Measurements from ENCODE around the gene MFNG. TPM values are rescaled to one million over a fixed set of nuclear protein-coding genes. Genes with fewer than 3 reads are reported as not detected.

Gene MFNG, protein sequence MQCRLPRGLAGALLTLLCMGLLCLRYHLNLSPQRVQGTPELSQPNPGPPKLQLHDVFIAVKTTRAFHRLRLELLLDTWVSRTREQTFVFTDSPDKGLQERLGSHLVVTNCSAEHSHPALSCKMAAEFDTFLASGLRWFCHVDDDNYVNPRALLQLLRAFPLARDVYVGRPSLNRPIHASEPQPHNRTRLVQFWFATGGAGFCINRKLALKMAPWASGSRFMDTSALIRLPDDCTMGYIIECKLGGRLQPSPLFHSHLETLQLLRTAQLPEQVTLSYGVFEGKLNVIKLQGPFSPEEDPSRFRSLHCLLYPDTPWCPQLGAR
- 0.28 and 0.59 TPM in 2 replicates for total RNA-seq

DNA sequence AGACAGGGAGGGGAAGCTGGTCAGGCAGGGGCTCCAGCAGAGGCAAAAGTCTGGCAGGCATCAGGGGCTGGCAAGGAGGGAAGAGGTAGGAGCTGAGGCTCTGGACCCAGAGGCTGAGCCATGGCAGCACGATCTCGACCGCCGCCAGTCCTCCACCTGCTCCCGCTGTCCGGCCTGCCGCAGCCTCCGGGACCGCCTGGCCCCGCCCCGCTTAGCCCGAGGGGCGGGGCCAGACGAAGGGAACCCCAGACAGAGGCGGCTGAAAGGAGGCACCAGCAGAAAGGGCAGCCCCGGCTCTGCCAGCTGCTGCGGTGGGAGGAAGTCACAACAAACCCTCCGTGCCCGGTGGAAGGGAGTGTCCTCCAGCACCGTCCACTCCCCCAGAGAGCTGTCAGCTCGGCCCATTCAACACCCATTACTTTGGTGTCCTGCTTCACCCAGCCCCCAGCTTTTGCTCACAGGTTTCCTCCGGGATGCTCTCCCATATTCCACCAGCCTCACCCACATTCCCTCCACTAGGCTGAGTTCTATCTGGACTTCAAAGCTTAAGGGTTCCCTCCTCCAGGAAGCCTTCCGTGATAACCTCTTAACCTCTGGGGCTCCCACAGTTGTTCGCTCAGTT lies at the start of gene MFNG:
MFNG (minus strand) TSS at position 161 of the 622 bp plus-strand sequence. CDS start 207 bp downstream, outside the sequence.

DNA sequence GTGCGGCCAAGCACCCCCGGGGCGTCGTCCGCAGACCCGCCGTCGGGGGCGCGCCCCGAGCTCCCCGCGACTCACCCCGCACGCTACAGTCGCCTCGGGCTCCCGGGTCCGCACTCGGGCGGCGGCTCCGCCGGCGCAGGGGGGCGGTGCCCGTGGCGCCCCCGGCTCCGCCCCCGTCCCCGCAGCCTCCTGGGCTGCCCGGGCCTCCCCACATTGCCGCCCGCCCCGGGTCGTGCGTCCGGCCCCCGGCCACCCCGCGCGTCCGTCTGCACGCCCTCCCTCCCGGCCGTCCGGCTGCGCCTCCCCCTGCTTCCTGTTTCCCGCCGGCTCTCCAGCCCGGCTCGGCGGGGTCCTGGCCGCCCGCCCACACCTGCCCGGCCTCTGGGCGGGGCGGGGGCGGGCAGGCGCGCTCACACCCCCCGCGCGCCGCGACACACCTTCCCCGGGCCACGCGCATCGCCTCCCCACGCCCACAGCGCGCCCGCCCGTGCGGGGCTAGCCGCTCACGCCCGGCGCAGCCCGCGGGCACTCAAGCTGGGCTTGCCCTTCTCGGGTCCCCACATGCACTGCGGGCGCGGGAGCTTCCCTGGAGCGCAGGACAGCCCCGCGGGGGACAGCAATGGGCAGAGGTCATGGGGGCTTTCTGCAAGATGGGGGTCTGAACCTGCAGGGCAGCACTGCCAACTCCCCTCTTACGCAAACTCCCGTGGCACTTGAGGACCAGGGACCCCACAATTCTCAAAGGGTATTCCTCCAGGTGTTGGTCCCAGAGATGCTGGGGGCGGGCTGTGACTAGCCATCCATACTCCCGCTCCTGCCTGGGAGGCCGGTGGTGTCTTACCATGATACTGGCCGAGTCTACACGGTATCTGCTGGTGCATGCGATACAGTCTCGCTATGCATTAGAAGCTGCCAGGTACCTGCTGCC lies 33.3 kb upstream of the MFNG start, which contains the start of gene CARD10:
CARD10 (minus strand) TSS at position 148 of the 928 bp plus-strand sequence. CDS start 215 bp downstream, outside the sequence.

DNA sequence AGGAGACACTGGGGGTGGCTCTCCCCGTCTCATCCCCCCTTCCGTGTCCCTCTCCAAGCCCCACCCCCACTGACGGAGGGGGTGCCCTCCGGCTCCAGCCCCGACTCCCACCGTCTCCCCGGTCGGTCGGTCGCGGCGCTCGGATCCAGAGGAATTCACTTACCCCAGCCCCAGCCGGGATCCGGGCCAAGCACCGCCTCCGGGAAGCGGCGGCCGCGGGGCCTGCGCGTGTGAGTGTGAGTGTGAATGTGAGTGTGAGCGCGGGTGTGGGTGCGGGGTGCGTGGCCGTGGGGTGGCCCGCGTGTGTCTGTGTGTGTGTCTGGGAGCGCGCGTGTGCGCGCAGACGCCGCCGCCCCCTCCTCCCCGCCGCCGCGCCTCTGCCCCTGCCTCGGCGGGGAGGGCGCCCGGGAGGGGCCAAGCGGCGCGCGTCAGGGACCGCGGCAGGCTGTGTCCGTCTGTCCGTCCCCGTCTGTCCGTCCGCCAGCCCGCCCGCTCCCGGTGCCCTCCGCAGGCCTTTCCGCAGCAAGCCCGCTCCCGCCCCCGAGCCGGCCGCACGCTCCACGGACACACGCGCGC lies 59.0 kb downstream of the MFNG start, which contains the start of gene ELFN2:
ELFN2 (minus strand) TSS at position 345 of the 576 bp plus-strand sequence. CDS start 51,945 bp downstream, outside the sequence.

Other genes with a start within 250 kb of the MFNG start
- gene RAC2, start 242.1 kb downstream of the MFNG start, total RNA-seq = 3.3 and 16.2 TPM in 2 replicates
- gene CYTH4, start 203.9 kb downstream of the MFNG start, total RNA-seq = under 0.01 and 0.14 TPM in 2 replicates
- 0.59 and 0.74 TPM in 2 replicates for gene ELFN2, start 58.9 kb downstream of the MFNG start, total RNA-seq
- gene CARD10, start 33.0 kb upstream of the MFNG start, total RNA-seq = 2.1 and 7.5 TPM in 2 replicates
- 18.1 and 29.2 TPM in 2 replicates for gene CDC42EP1, start 74.1 kb upstream of the MFNG start, total RNA-seq
- gene LGALS2, start 93.7 kb upstream of the MFNG start, total RNA-seq = not detected in 2 replicates
- 41.9 and 70.4 TPM in 2 replicates for gene GGA1, start 122.5 kb upstream of the MFNG start, total RNA-seq
- gene SH3BP1, start 153.3 kb upstream of the MFNG start, total RNA-seq = 46.5 and 47.5 TPM in 2 replicates
- 13.7 and 15.0 TPM in 2 replicates for gene PDXP, start 172.3 kb upstream of the MFNG start, total RNA-seq
- gene LGALS1, start 189.3 kb upstream of the MFNG start, total RNA-seq = 2,277 and 6,043 TPM in 2 replicates
- 10.7 and 18.0 TPM in 2 replicates for gene NOL12, start 200.0 kb upstream of the MFNG start, total RNA-seq
- gene TRIOBP, start 210.7 kb upstream of the MFNG start, total RNA-seq = 160 and 222 TPM in 2 replicates

Measured in smooth muscle cell of the umbilical artery (primary cell).